ENCODE results near the gene NCMAP.
"Not testable (repeated sequence)": the region's sequence is repeated elsewhere in the genome, so short reads cannot be mapped to it uniquely, and the experiment has no call there.

Gene NCMAP

GRCh38 chr1:24541711-24542346, 14.1 kb upstream of the NCMAP start:
- DNase-seq (ENCODE audit: low read depth in 2 of 2) = no peak

DNA sequence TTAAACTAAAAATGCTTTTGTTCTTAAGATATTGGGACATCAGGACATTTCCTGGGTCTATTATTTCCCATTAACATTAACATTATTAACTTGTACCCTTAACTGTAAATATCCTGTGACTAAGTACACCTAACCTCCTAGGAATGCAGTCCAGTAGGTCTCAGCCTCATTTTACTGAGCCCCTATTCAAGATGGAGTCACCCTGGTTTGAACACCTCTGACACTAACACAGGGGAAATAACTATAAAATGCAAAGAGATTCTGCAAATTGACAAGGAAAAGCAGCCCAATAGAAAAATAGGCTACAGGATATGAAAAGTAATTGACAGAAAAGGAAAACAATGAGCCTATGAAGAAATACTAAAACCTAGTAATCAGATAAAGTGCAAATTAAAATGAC, 11.6 kb upstream of the NCMAP start:
- DNase-seq (ENCODE audit: low read depth in 2 of 2) = no peak

GRCh38 chr1:24545662-24546061, 10.2 kb upstream of the NCMAP start:
- DNase-seq (ENCODE audit: low read depth in 2 of 2) = no peak

GRCh38 chr1:24547195-24547594, 8.7 kb upstream of the NCMAP start:
- no peak for DNase-seq (ENCODE audit: low read depth in 2 of 2)

DNA sequence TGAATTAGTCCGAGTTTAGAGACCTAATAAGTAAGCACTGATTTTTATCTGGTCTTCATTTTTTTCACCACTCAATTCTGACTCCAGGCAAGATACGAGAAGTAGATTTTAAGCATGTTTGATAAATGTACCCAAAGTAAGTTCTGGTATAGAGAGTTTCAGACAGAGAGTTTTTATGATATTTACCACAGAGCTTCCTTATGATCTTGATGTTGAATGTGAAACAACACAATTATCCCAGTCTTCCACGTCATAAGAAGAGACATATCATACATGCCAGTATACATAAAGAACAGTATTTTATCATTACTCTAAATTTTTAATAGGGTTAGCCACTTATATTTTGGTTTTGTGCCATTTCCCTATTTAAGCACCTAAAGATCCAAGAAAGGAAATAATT, 7.8 kb upstream of the NCMAP start:
- no peak for DNase-seq (ENCODE audit: low read depth in 2 of 2)

DNA sequence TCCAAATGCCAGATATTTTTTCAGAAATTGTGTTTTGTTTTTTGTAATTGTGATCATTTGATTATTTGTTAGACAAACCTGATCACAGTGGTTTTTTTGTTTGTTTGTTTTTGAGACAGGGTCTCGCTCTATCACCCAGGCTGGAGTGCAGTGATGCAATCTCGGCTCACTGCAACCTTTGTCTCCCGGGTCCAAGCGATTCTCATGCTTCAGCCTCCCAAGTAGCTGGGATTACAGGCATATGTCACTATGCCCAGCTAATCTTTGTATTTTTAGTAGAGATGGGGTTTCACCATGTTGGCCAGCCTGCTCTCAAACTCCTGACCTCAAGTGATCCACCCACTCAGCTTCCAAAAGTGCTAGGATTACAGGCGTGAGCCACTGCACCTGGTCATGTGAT, 6.7 kb upstream of the NCMAP start:
- DNase-seq (ENCODE audit: low read depth in 2 of 2) = not testable (repeated sequence)

DNA sequence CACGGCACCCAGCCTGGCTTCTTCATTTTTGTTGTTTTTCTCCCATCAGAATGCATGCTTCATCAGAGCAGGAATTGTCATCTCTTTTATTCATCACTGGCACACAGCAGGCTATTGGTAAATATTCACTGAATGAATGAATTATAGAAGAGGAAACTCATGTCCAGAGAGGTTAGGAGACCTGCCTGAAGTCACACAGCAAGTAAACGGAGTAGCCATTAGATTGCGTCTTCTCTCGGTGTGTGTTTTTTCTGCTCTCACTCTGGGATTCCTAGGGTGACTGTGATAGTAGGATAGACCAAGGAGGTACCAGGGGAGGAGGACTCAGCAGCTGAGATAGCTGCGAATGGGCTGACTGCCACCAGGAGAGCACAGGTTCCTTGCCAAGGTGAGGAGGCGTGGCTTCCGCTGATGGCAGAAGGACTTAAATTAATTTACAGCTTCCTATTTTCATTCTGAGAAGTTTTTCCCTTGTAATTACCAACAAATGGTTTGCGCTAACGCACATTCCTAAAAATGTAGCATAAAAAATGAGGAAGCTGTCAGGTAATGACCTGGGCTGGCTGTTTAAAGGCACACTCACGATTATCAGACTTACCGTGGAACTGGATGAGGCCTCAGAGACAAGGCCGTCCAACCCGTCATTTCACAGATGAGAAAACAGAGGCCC, 4.5 kb upstream of the NCMAP start:
- no peak for DNase-seq (ENCODE audit: low read depth in 2 of 2)

GRCh38 chr1:24551960-24552571, 3.8 kb upstream of the NCMAP start:
- DNase-seq (ENCODE audit: low read depth in 2 of 2) = no peak

- DNase-seq (ENCODE audit: low read depth in 2 of 2) = no peak
Measured at GRCh38 chr1:24553931-24554330, 2.0 kb upstream of the NCMAP start.

DNA sequence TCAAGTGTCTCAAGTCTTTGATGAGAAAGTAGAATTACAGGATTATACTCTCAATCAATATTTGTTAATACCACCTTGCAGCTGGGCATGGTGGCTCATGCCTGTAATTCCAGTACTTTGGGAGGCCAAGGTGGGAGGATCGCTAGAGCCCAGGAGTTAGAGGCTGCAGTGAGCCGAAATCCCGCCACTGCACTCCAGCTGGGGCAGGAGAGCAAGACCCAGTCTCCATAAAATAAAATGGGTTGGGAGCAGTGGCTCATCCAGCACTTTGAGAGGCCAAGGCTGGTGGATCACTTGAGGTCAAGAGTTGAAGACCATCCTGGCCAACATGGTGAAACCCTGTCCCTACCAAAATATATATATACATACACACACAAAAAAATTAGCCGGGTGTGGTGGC, 1.2 kb upstream of the NCMAP start:
- no peak for DNase-seq (ENCODE audit: low read depth in 2 of 2)

DNA sequence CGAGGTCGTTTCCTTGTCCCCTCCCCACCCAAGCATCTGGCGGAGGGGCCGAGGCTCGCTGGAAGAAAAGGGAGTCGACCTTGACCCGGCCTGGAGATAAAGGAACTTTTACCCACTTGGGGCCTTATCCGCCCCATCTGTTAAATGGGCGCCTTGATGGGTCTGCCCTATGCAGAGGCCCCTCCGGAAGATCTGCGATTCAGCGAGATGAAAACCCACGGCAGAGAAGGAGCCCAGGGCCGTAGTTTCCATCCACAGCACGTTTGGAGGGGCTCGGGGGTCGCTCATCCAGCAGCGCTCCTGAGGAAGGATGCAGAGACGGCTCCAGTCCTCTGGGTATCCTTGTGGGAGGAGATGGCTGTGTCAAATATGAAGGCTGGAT, 518 bp downstream of the NCMAP start:
- DNase-seq (ENCODE audit: low read depth in 2 of 2) = no peak

DNA sequence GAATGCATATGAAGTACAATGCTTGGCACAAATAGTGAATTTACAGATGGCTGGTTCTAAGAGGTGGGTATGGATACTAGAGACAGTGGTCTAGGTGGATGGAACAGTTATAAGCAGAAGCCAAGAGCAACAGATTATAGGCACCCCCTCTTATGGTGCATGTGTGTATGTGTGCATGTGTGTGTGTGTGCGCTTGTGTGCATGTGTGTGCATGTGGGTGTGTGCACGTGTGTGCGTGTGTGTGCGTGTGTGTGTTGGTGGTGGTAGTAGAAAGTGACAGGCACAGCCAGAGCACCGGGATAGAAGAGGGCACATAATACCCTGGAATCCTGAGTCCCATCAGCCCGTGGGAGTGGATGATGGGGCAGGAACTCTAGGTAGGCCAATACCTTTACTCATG, 1.3 kb downstream of the NCMAP start:
- DNase-seq (ENCODE audit: low read depth in 2 of 2) = no peak

DNA sequence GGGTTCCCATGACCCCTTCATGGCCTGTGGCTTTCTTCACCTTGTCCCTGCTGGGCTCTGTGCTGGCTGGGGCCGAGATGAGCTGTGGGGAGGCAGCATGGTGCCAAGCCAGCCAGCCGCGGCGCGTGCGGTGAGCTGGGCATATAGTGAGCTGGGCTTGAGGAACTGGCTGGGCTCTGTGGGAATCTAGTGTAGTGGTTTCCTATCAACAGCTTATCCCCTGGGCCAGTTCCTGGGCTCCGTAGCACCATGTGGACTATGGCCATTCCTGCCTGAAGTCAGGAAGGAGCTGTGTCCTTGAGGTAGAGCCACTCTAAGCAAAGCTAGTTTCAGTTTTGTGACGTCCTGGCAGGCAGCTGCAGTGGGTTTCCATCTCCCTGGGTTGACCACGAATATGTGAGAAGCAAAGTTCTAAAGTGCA, 1.8 kb downstream of the NCMAP start:
- no peak for DNase-seq (ENCODE audit: low read depth in 2 of 2)

DNA sequence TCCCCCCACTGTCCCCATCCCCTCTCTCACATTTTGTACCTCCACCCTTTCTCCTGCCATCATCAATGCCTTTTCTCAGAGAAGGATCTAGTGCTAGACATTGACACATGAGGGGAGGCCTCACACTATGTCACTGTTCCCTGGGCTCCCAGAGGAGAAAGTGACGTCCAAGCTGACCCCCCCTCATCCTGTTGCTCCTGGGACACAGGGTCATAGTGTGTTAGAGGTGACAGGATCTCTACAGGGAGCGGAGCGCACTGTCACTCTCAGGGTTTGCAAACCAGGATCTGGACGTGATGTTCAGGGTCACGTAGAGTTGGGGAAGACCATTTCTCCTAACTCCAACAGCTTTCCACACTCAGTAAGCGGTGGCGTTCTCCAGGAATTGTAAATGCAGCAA, 2.6 kb downstream of the NCMAP start:
- DNase-seq (ENCODE audit: low read depth in 2 of 2) = no peak

GRCh38 chr1:24558902-24559791, 3.3 kb downstream of the NCMAP start:
- no peak for DNase-seq (ENCODE audit: low read depth in 2 of 2)

- DNase-seq (ENCODE audit: low read depth in 2 of 2) = no peak
Measured at GRCh38 chr1:24560361-24560760, 4.5 kb downstream of the NCMAP start.

DNA sequence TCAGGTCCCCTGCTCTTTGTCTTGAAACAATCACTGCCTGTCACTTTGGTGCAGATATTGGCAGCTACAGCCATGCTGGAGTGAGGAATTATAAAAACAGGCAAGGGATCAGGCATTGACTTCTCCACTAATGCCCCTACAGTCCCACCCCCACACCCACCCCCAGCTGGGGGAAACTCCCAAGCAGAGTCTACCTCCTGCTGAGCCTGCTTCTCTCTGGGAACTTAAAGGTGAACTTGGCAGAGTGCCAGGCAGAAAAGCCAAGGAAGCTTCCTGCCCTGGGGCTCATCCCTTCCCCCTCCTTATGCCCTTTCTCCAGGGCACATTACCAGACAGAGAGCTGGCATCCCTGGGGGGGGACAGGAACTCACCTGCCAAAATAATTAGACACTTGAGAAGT, 6.7 kb downstream of the NCMAP start:
- DNase-seq (ENCODE audit: low read depth in 2 of 2) = no peak

GRCh38 chr1:24564695-24565094, 8.8 kb downstream of the NCMAP start:
- no peak for DNase-seq (ENCODE audit: low read depth in 2 of 2)

- DNase-seq (ENCODE audit: low read depth in 2 of 2) = no peak
Measured at GRCh38 chr1:24566236-24566867, 10.5 kb downstream of the NCMAP start.

DNA sequence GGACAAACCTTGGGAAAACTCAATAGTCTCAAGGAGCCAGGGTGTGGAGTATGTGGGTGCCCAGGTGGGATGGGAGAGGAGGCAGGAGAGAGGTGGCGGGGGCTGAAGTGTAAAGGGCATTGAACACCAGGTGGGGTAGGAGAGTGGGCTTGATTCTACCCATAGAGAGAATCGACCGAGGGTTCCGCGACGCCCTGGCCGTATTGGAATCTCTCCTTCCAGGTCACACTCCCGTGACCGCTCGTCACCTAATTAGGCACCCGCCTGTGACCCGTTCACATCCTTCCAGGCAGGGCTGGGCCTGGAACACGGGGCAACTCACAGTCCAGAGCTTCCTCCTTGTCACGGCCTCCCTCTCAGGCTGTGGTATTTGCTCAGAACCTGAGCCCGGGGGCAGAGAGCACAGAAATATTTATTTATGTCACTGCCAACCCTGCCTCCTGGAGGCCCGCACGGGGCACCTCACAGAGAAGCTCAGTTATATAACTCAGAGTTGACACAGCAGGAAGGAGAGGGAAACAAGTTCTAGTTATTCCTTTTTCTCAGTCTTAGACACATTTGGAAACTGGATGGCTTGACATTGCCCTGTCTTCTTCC, 12.0 kb downstream of the NCMAP start:
- DNase-seq (ENCODE audit: low read depth in 2 of 2) = no peak

DNA sequence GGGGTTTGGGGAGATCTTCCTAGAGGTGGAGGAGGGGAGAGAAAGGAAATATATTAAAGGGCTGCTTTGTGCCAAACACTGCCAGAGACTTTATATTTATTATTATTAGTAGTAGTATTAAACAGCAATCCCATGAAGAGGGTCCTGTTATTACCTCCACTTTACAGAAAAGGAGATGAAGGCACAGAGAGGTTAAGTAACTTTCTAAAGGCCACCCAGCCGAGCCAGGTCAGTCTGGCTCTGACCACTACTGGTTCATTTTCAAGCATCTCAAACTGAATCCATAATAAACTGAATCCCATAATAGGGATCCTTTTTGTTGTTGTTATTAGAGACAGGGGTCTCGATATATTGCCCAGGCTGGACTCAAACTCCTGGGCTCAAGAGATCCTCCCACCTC, 12.6 kb downstream of the NCMAP start:
- DNase-seq (ENCODE audit: low read depth in 2 of 2) = no peak
